ENCODE results near the gene PDE11A. TPM values are rescaled to one million over a fixed set of nuclear protein-coding genes. Genes with fewer than 3 reads are reported as not detected.

Gene PDE11A
- total RNA-seq, 1 experiment from 2014 or later: 1.4 TPM

DNA sequence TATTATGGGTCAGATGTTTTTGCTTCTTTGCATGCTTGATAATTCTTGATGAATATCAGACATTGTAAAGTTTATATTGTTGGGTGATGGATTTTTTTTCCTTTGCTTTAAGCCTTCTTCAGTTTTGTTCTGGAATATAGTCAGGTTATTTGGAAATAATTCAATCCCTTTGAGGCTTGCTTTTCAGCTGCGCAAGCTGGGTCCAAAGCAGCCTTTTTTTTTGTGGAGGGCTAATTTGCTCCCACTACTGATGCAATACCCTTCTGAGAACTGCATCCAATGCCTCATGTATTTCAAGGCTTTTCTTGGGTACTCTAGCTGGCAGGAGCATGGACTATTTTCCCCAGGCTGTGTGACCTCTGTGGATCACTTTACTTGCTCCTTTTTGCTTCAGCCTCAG is 434.1 kb downstream of the PDE11A start:
- CTCF ChIA-PET: no interaction called here
- TF ChIP-seq, protein P1, sequence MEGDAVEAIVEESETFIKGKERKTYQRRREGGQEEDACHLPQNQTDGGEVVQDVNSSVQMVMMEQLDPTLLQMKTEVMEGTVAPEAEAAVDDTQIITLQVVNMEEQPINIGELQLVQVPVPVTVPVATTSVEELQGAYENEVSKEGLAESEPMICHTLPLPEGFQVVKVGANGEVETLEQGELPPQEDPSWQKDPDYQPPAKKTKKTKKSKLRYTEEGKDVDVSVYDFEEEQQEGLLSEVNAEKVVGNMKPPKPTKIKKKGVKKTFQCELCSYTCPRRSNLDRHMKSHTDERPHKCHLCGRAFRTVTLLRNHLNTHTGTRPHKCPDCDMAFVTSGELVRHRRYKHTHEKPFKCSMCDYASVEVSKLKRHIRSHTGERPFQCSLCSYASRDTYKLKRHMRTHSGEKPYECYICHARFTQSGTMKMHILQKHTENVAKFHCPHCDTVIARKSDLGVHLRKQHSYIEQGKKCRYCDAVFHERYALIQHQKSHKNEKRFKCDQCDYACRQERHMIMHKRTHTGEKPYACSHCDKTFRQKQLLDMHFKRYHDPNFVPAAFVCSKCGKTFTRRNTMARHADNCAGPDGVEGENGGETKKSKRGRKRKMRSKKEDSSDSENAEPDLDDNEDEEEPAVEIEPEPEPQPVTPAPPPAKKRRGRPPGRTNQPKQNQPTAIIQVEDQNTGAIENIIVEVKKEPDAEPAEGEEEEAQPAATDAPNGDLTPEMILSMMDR (IDR thresholded peaks at IDR 0.05; ENCODE audit: unreplicated experiment): no peak
- H3K9me3 Mint-ChIP-seq (ENCODE audit: low read depth, unreplicated experiment): no peaks in the 10 kb centered on the region
- intact Hi-C loops (cut with micrococcal nuclease; ENCODE audit: unreplicated experiment): no loop called here
- no TSS peak for BruUV-seq (replicated peaks)
- H3K4me1 Mint-ChIP-seq (ENCODE audit: low read depth, unreplicated experiment): peaks cover 19% of the 10 kb centered on the region
- H3K27ac Mint-ChIP-seq (ENCODE audit: unreplicated experiment): no peak overlapping the region
- no peak for DNase-seq
- no peaks in the 10 kb centered on the region for H3K27me3 Mint-ChIP-seq (ENCODE audit: unreplicated experiment)
- H3K4me3 Mint-ChIP-seq (ENCODE audit: low read depth, unreplicated experiment): no peak overlapping the region
- peaks cover 7% of the 10 kb centered on the region for H3K36me3 Mint-ChIP-seq (ENCODE audit: insufficient read depth, unreplicated experiment)

DNA sequence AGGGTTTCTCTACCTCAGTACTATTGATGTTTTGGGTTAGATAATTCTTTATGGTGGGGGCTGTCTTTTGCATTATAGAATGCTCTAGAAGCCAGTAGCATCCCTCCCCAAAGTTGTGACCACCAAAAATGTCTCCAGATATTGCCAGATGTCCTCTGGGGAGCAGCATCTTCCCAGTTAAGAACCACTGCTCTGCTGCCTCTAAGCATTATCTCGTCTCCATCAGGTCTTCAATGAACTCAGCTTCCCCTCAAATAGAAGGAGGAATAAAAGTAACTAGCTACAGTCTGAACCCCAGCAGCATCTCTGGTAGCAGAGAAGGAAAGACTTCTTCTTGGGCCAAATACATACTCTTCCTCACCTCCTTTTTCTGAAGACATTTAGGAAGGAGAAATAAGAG is 435.9 kb downstream of the PDE11A start:
- intact Hi-C loops (cut with micrococcal nuclease; ENCODE audit: unreplicated experiment): no loop called here
- TF ChIP-seq, protein P1 (IDR thresholded peaks at IDR 0.05; ENCODE audit: unreplicated experiment): no peak
- CTCF ChIA-PET: no interaction called here
- no peak overlapping the region for H3K27ac Mint-ChIP-seq (ENCODE audit: unreplicated experiment)
- peaks cover 20% of the 10 kb centered on the region for H3K4me1 Mint-ChIP-seq (ENCODE audit: low read depth, unreplicated experiment)
- DNase-seq: no peak
- H3K9me3 Mint-ChIP-seq (ENCODE audit: low read depth, unreplicated experiment): no peaks in the 10 kb centered on the region
- H3K27me3 Mint-ChIP-seq (ENCODE audit: unreplicated experiment): no peaks in the 10 kb centered on the region
- peaks cover 7% of the 10 kb centered on the region for H3K36me3 Mint-ChIP-seq (ENCODE audit: insufficient read depth, unreplicated experiment)
- H3K4me3 Mint-ChIP-seq (ENCODE audit: low read depth, unreplicated experiment): no peak overlapping the region
- BruUV-seq (replicated peaks): no TSS peak

DNA sequence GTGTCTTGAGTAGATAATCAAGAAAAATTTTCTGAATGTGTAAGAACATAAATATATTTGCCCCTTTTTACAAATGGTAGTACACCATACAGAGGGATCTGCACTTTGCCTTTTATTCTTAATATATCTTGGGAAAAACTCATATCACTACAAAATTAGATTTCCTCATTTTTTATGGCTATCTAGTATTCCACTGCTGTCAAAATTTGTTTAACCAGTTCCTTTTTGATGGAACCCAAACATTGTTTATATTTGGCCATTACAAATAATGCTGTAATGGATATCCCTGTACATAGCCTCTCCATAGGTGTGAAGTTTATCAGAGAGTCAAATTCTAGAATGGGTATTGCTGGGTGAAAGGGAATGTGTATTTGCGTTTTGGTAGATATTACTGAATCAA is 436.9 kb downstream of the PDE11A start:
- TF ChIP-seq, protein P1 (IDR thresholded peaks at IDR 0.05; ENCODE audit: unreplicated experiment): no peak
- no TSS peak for BruUV-seq (replicated peaks)
- no peaks in the 10 kb centered on the region for H3K9me3 Mint-ChIP-seq (ENCODE audit: low read depth, unreplicated experiment)
- CTCF ChIA-PET: no interaction called here
- intact Hi-C loops (cut with micrococcal nuclease; ENCODE audit: unreplicated experiment): no loop called here
- no peak overlapping the region for H3K4me3 Mint-ChIP-seq (ENCODE audit: low read depth, unreplicated experiment)
- no peak for DNase-seq
- H3K27ac Mint-ChIP-seq (ENCODE audit: unreplicated experiment): no peak overlapping the region
- H3K4me1 Mint-ChIP-seq (ENCODE audit: low read depth, unreplicated experiment): peaks cover 14% of the 10 kb centered on the region
- H3K36me3 Mint-ChIP-seq (ENCODE audit: insufficient read depth, unreplicated experiment): peaks cover 7% of the 10 kb centered on the region
- H3K27me3 Mint-ChIP-seq (ENCODE audit: unreplicated experiment): no peaks in the 10 kb centered on the region

DNA sequence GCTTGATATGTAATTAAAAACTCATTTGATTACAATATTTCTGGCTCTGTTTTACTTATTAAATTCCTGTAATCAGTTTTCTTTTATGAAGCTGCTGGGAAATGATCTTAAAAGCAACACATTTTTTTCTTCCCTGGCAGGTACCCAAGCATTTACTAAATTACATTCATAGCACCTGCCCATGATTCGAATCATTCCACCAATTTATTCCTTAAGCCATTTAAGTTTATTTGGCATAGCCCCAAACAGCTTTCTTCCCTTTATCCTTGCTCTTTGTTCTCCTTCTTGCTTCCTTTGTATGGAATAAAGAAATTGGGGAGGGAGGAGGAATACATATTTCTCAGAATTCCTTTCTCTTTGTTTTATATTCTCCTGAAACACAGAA is 438.7 kb downstream of the PDE11A start:
- Mint-ChIP-seq H3K27me3 (ENCODE audit: unreplicated experiment) (no peaks in the 10 kb centered on the region), H3K27ac (ENCODE audit: unreplicated experiment) (peak overlapping the region; percentile 89), H3K4me1 (ENCODE audit: low read depth, unreplicated experiment) (peaks cover 10% of the 10 kb centered on the region), H3K4me3 (ENCODE audit: low read depth, unreplicated experiment) (peak overlapping the region; percentile 76), H3K9me3 (ENCODE audit: low read depth, unreplicated experiment) (no peaks in the 10 kb centered on the region), H3K36me3 (ENCODE audit: insufficient read depth, unreplicated experiment) (peaks cover 7% of the 10 kb centered on the region)
- CTCF ChIA-PET: interaction anchor here (0.9 kb wide), 1 partner anchor 18 kb away, joined by 3 read pairs; no protein-coding TSS in a partner anchor
- no peak for DNase-seq
- TF ChIP-seq, protein P1 (IDR thresholded peaks at IDR 0.05; ENCODE audit: unreplicated experiment): no peak
- BruUV-seq (replicated peaks): no TSS peak
- intact Hi-C loops (cut with micrococcal nuclease; ENCODE audit: unreplicated experiment): no loop called here

All from Calu3 (cell line).